ENCODE data around the gene DUXB. TPM values are rescaled to one million over a fixed set of nuclear protein-coding genes. Genes with fewer than 3 reads are reported as not detected.

DUXB gene
- total RNA-seq, 1 donor from 2014 or later = not detected

DNA sequence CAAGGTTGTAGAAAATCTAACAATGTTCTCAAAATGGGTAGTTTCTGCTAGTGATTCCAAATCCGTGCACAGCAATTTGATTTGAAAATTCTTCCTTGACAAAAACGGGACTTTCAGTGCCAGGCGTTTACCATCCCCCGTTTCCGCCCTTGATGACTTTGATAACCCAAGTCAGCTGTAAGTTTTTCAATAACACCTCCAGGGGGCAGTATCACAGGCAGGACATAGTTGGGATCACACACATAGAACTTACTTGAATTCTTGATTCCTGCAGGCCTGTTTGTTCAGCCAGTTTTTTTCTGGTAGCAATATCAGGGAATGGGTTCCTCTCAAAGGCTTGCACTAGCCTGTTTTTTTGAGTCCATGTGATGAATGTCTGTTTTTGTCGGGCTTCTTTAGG lies 5.6 kb downstream of the DUXB start:
- Histone ChIP-seq H3K36me3 (no peaks in the 10 kb centered on the region), H3K27ac (replicated peaks) (no peak overlapping the region), H3K4me3 (no peak overlapping the region), H3K27me3 (ENCODE audit: low read depth) (no peaks in the 10 kb centered on the region), H3K4me1 (no peaks in the 10 kb centered on the region), H3K9me3 (replicated peaks) (no peaks in the 10 kb centered on the region)
- intact Hi-C loops (cut with micrococcal nuclease) = loop anchor here (10.0 kb wide), 1 partner anchor 61 kb away; no protein-coding TSS in a partner anchor
- no peak for TF ChIP-seq CTCF (IDR thresholded peaks at IDR 0.05; ENCODE audit: borderline replicate concordance)
- no peak for DNase-seq

DNA sequence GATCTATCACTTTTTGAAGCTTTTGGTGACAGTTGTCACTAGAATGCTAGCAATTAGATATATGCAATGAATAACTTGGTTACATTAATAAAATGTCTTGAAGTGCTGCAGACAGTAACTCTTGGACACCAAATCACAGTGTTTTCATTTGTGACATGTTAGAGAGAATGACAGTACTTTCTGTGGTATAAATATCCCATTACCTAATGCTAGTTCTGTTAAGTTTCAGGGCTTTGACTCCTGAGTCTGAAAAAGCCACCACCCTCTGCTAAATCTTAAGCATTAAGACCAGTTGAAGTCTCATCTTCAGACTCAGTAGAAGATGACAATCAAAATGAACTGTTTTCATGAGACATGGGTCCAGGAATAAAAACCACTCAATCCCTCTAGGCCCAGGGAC lies 13.9 kb downstream of the DUXB start:
- Histone ChIP-seq H3K27me3 (ENCODE audit: low read depth) (no peaks in the 10 kb centered on the region), H3K4me3 (no peak overlapping the region), H3K36me3 (no peaks in the 10 kb centered on the region), H3K27ac (replicated peaks) (no peak overlapping the region), H3K9me3 (replicated peaks) (no peaks in the 10 kb centered on the region), H3K4me1 (peaks cover 10% of the 10 kb centered on the region)
- TF ChIP-seq CTCF (IDR thresholded peaks at IDR 0.05; ENCODE audit: borderline replicate concordance) = no peak
- intact Hi-C loops (cut with micrococcal nuclease) = no loop called here
- DNase-seq = no peak

GRCh38 chr16:75682308-75682707 lies 19.0 kb downstream of the DUXB start:
- Histone ChIP-seq H3K36me3 (no peaks in the 10 kb centered on the region), H3K27ac (replicated peaks) (no peak overlapping the region), H3K4me1 (peaks cover 10% of the 10 kb centered on the region), H3K4me3 (no peak overlapping the region), H3K27me3 (ENCODE audit: low read depth) (no peaks in the 10 kb centered on the region), H3K9me3 (replicated peaks) (no peaks in the 10 kb centered on the region)
- no peak for DNase-seq
- TF ChIP-seq CTCF (IDR thresholded peaks at IDR 0.05; ENCODE audit: borderline replicate concordance) = no peak
- intact Hi-C loops (cut with micrococcal nuclease) = no loop called here

DNA sequence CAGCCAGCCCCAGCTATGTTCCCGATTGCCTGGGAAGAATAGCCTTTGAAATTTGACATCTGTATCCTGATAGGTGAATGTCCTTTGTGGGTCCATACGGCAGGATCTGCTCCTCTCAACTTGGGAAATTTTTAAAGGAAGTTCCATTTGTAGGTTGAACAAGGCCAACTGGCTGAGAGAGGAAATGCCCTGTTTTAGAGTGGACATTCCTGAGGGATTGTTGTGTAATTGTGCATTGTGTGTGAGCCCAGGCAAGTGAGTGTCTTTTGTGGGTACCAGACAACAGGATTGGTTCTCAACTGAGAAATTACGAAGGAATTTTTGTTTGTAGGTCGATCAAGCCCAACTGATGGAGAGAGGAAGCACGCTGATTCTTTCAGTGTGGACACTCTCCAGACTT lies 21.9 kb downstream of the DUXB start:
- no peak for TF ChIP-seq CTCF (IDR thresholded peaks at IDR 0.05; ENCODE audit: borderline replicate concordance)
- intact Hi-C loops (cut with micrococcal nuclease) = no loop called here
- no peak for DNase-seq
- Histone ChIP-seq H3K27me3 (ENCODE audit: low read depth) (no peaks in the 10 kb centered on the region), H3K4me1 (no peaks in the 10 kb centered on the region), H3K4me3 (no peak overlapping the region), H3K27ac (replicated peaks) (peak overlapping the region; percentile 50), H3K9me3 (replicated peaks) (no peaks in the 10 kb centered on the region), H3K36me3 (no peaks in the 10 kb centered on the region)

DNA sequence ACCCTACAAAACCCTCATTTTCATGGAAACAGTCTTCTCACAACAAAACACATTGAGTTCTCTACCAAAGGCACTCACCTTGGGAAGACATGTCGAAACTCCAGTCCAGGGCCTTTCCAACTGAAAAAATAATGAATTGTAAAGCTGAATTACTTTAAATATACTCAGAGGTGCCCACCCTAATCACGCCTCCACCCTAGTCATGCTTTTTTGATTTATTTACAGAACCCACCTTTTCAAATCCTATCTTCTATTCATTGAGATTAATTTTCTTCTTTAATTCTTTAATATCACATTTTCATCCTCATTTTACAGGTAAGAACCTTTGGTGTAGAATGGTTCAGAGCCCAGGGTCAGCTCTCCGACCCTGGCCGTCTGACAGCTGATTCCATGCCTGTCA lies 24.4 kb downstream of the DUXB start, which contains the start of gene CPHXL2:
CPHXL2 (minus strand) TSS at position 101 of the 400 bp plus-strand sequence; CDS start at position 91, 10 bp downstream.
- Histone ChIP-seq H3K27me3 (ENCODE audit: low read depth) (no peaks in the 10 kb centered on the region), H3K36me3 (no peaks in the 10 kb centered on the region), H3K27ac (replicated peaks) (no peak within 1 kb of the TSS), H3K9me3 (replicated peaks) (no peaks in the 10 kb centered on the region), H3K4me1 (no peaks in the 10 kb centered on the region), H3K4me3 (no peak within 1 kb of the TSS)
- TF ChIP-seq CTCF (IDR thresholded peaks at IDR 0.05; ENCODE audit: borderline replicate concordance) = no peak
- intact Hi-C loops (cut with micrococcal nuclease) = no loop called here
- no peak for DNase-seq

DNA sequence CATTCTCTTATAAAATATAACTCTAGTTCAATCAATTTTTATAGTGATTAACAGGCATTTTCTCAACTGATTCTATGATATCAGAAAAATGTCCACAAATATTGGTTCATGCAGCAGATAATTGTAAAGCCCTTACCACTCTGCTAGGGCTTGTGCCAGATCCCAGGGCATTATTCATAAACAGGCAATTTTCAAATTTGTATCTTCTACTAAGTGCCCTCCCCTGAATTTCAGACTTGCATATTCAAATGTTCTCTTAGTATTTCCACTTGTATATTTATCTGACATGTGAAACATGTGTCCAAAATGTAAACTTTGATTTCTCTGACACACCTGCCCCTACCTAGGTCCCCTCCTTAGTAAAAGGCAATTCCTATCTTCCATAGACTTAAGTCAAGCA lies 33.8 kb downstream of the DUXB start:
- no peak for DNase-seq
- Histone ChIP-seq H3K4me1 (no peaks in the 10 kb centered on the region), H3K27me3 (ENCODE audit: low read depth) (no peaks in the 10 kb centered on the region), H3K36me3 (no peaks in the 10 kb centered on the region), H3K9me3 (replicated peaks) (no peaks in the 10 kb centered on the region), H3K27ac (replicated peaks) (no peak overlapping the region), H3K4me3 (no peak overlapping the region)
- TF ChIP-seq CTCF (IDR thresholded peaks at IDR 0.05; ENCODE audit: borderline replicate concordance) = no peak
- intact Hi-C loops (cut with micrococcal nuclease) = no loop called here
